ENCODE data around the gene SERAC1. TPM values are rescaled to one million over a fixed set of nuclear protein-coding genes. Genes with fewer than 3 reads are reported as not detected.

The SERAC1 gene
- total RNA-seq, 3 donors from 2014 or later (not counting 1 experiment from before 2014, with no cell fraction given), result 2.1 to 3.0 (median 2.3) TPM

GRCh38 chr6:158071121-158072082 lies 96.7 kb downstream of the SERAC1 start:
- no peaks in the 10 kb centered on the region for H3K27me3 ChIP-seq (ENCODE audit: control insufficient read depth, insufficient read depth, low read length)
- peaks cover 11% of the 10 kb centered on the region for H3K36me3 ChIP-seq (ENCODE audit: control insufficient read depth, insufficient read depth, low read length)
- DNase-seq (no peak), ATAC-seq (peak in 2 of 3 donors; percentile 5 to 32)
- H3K4me3 Mint-ChIP-seq, result no peak overlapping the region
- H3K9me3 Mint-ChIP-seq, result no peaks in the 10 kb centered on the region
- TF ChIP-seq CTCF (IDR thresholded peaks at IDR 0.05), result no peak
- no peak overlapping the region for H3K4me3 ChIP-seq (ENCODE audit: low read length)
- no peak overlapping the region for H3K27ac ChIP-seq (ENCODE audit: low read length)
- H3K36me3 Mint-ChIP-seq, result no peaks in the 10 kb centered on the region
- peaks cover 11% of the 10 kb centered on the region for H3K4me1 ChIP-seq (ENCODE audit: control insufficient read depth, insufficient read depth, low read length)
- intact Hi-C loops (cut with micrococcal nuclease), result loop anchor here (1.0 kb wide), 3 partner anchors 45 to 315 kb away; partner anchors contain the start of gene SYNJ2
- peaks cover 17 to 24% of the 10 kb centered on the region in 2 donors for H3K4me1 Mint-ChIP-seq
- H3K27me3 Mint-ChIP-seq (ENCODE audit: low read depth in 2 of 2), result no peaks in the 10 kb centered on the region
- WGBS (ENCODE audit: insufficient coverage), result 93% methylated on average over 33 of the region's 34 CpGs
- peak overlapping the region in 1 of 2 donors; percentile 50 for H3K27ac Mint-ChIP-seq
- no peaks in the 10 kb centered on the region for H3K9me3 ChIP-seq (ENCODE audit: control insufficient read depth, insufficient read depth, low read length)

GRCh38 chr6:158070513-158070912 lies 97.5 kb downstream of the SERAC1 start:
- H3K36me3 Mint-ChIP-seq, result no peaks in the 10 kb centered on the region
- H3K4me1 Mint-ChIP-seq, result peaks cover 17 to 24% of the 10 kb centered on the region in 2 donors
- Histone ChIP-seq H3K4me1 (ENCODE audit: control insufficient read depth, insufficient read depth, low read length) (peaks cover 11% of the 10 kb centered on the region), H3K27ac (ENCODE audit: low read length) (no peak overlapping the region), H3K27me3 (ENCODE audit: control insufficient read depth, insufficient read depth, low read length) (no peaks in the 10 kb centered on the region), H3K9me3 (ENCODE audit: control insufficient read depth, insufficient read depth, low read length) (no peaks in the 10 kb centered on the region), H3K4me3 (ENCODE audit: low read length) (no peak overlapping the region), H3K36me3 (ENCODE audit: control insufficient read depth, insufficient read depth, low read length) (peaks cover 9% of the 10 kb centered on the region)
- H3K27me3 Mint-ChIP-seq (ENCODE audit: low read depth in 2 of 2), result no peaks in the 10 kb centered on the region
- WGBS (ENCODE audit: insufficient coverage), result 96% methylated on average over 10 of the region's 10 CpGs
- ATAC-seq (no peak), DNase-seq (no peak)
- no peaks in the 10 kb centered on the region for H3K9me3 Mint-ChIP-seq
- TF ChIP-seq CTCF (IDR thresholded peaks at IDR 0.05), result no peak
- H3K4me3 Mint-ChIP-seq, result no peak overlapping the region
- no peak overlapping the region for H3K27ac Mint-ChIP-seq
- intact Hi-C loops (cut with micrococcal nuclease), result no loop called here

- Mint-ChIP-seq H3K4me1 (peaks cover 17 to 24% of the 10 kb centered on the region in 2 donors), H3K4me3 (no peak overlapping the region), H3K36me3 (no peaks in the 10 kb centered on the region), H3K9me3 (no peaks in the 10 kb centered on the region), H3K27ac (no peak overlapping the region), H3K27me3 (ENCODE audit: low read depth in 2 of 2) (no peaks in the 10 kb centered on the region)
- DNase-seq, result no peak
- Histone ChIP-seq H3K4me3 (ENCODE audit: low read length) (no peak overlapping the region), H3K36me3 (ENCODE audit: control insufficient read depth, insufficient read depth, low read length) (peaks cover 8% of the 10 kb centered on the region), H3K27me3 (ENCODE audit: control insufficient read depth, insufficient read depth, low read length) (no peaks in the 10 kb centered on the region), H3K27ac (ENCODE audit: low read length) (no peak overlapping the region), H3K9me3 (ENCODE audit: control insufficient read depth, insufficient read depth, low read length) (no peaks in the 10 kb centered on the region), H3K4me1 (ENCODE audit: control insufficient read depth, insufficient read depth, low read length) (peaks cover 11% of the 10 kb centered on the region)
- no peak for TF ChIP-seq CTCF (IDR thresholded peaks at IDR 0.05)
- intact Hi-C loops (cut with micrococcal nuclease), result no loop called here
- ATAC-seq, result no peak
- 95% methylated on average over 6 of the region's 6 CpGs for WGBS (ENCODE audit: insufficient coverage)
Observed at GRCh38 chr6:158069800-158070195, 98.3 kb downstream of the SERAC1 start.
